Neural cell (in vitro differentiated cells): ENCODE data around the gene STX5. TPM values are rescaled to one million over a fixed set of nuclear protein-coding genes. Genes with fewer than 3 reads are reported as not detected.

Experiments
- H2AFZ ChIP-seq: fragments of 200-600, 300-800 bp; sonication (generic), shearing (Covaris generic); 2 replicates; pipeline ENCODE4 v1.6.0; 2014; ENCODE audit warnings: low read depth, mild to moderate bottlenecking, antibody characterized with exemption, low read length, moderate library complexity
- H3F3A ChIP-seq: fragments of 200-600 bp; shearing (Covaris generic); 2 replicates; pipeline ENCODE4 v1.6.1; 2016; ENCODE audit warnings: mild to moderate bottlenecking, moderate library complexity, mixed read lengths, antibody characterized with exemption, low read length; ENCODE audit not compliant: insufficient read depth, poor library complexity, severe bottlenecking
- H3K27ac ChIP-seq: fragments of 200-600, 300-800 bp; sonication (generic), shearing (Covaris generic); 2 replicates; pipeline ENCODE4 v1.5.1; 2014; ENCODE audit warnings: mild to moderate bottlenecking, low read length, moderate library complexity
- H3K27me3 ChIP-seq: fragments of 300-800, 200-600 bp; sonication (generic), shearing (Covaris generic); 2 replicates; pipeline ENCODE4 v1.6.0; 2014; ENCODE audit warnings: mild to moderate bottlenecking, low read depth, low read length, moderate library complexity; ENCODE audit not compliant: insufficient read depth
- H3K36me3 ChIP-seq: fragments of 300-800, 200-600 bp; sonication (generic), shearing (Covaris generic); 2 replicates; pipeline ENCODE4 v1.5.1; 2014; ENCODE audit warnings: mild to moderate bottlenecking, antibody characterized with exemption, low read length, moderate library complexity; ENCODE audit not compliant: insufficient read depth
- H3K4me2 ChIP-seq: fragments of 300-800, 200-600 bp; sonication (generic), shearing (Covaris generic); 2 replicates; pipeline ENCODE4 v1.6.0; 2014; ENCODE audit warnings: mild to moderate bottlenecking, low read length
- H3K4me3 ChIP-seq: fragments of 300-800, 200-600 bp; sonication (generic), shearing (Covaris generic); 2 replicates; pipeline ENCODE4 v1.5.1; 2014; ENCODE audit warnings: mild to moderate bottlenecking, low read length, moderate library complexity
- H3K79me2 ChIP-seq: fragments of 200-600 bp; shearing (Covaris generic); replicated peaks from 2 replicates; pipeline ENCODE4 v1.6.0; 2014; ENCODE audit warnings: mild to moderate bottlenecking, low read length, moderate library complexity; ENCODE audit not compliant: insufficient read depth
- H3K9ac ChIP-seq: fragments of 300-800, 200-600 bp; sonication (generic), shearing (Covaris generic); 2 replicates; pipeline ENCODE4 v1.6.1; 2016; ENCODE audit warnings: mild to moderate bottlenecking, low read length, mixed read lengths
- H3K9me2 ChIP-seq: fragments of 200-600 bp; shearing (Covaris generic); 2 replicates; pipeline ENCODE4 v1.6.1; 2016; ENCODE audit warnings: mild to moderate bottlenecking, low read length, mixed read lengths; ENCODE audit not compliant: insufficient read depth
- H3K9me3 ChIP-seq: fragments of 200-600, 300-800 bp; sonication (generic), shearing (Covaris generic); 2 replicates; pipeline ENCODE4 v1.6.1; 2016; ENCODE audit warnings: mild to moderate bottlenecking, mixed run types, low read length, moderate library complexity, mixed read lengths
- H4K20me1 ChIP-seq: fragments of 200-600 bp; shearing (Covaris generic); 2 replicates; pipeline ENCODE4 v1.6.1; 2016; ENCODE audit warnings: mild to moderate bottlenecking, mixed run types; ENCODE audit not compliant: insufficient read depth
- EP300 ChIP-seq: fragments of 450-650 bp; conservative IDR thresholded peaks from 2 replicates; pipeline ENCODE4 v1.6.1; 2014; ENCODE audit warnings: antibody characterized with exemption, mild to moderate bottlenecking, moderate library complexity; ENCODE audit not compliant: poor library complexity, severe bottlenecking
- EZH2 ChIP-seq: fragments of 200-600, 300-800 bp; shearing (Covaris generic), sonication (generic); IDR thresholded peaks from 2 replicates; pipeline ENCODE4 v1.6.1; 2014; ENCODE audit warnings: antibody characterized with exemption, low read length, borderline replicate concordance, mild to moderate bottlenecking; ENCODE audit not compliant: insufficient read depth, poor library complexity, severe bottlenecking
- MXI1 ChIP-seq: fragments of 450-650 bp; conservative IDR thresholded peaks from 2 replicates; pipeline ENCODE4 v1.6.1; 2014; ENCODE audit warnings: antibody characterized with exemption, mild to moderate bottlenecking; ENCODE audit not compliant: poor library complexity, severe bottlenecking
- POLR2AphosphoS5 ChIP-seq: IDR thresholded peaks from 2 replicates; pipeline ENCODE4 v1.6.1; 2012
- RAD21 ChIP-seq: fragments of 450-650 bp; conservative IDR thresholded peaks from 2 replicates; pipeline ENCODE4 v1.6.1; 2014; ENCODE audit warnings: antibody characterized with exemption, mild to moderate bottlenecking, moderate library complexity
- SMC3 ChIP-seq: fragments of 450-650 bp; conservative IDR thresholded peaks from 2 replicates; pipeline ENCODE4 v1.6.1; 2014; ENCODE audit warnings: antibody characterized with exemption, mild to moderate bottlenecking, moderate library complexity; ENCODE audit not compliant: poor library complexity
- TAF1 ChIP-seq: IDR thresholded peaks from 2 replicates; pipeline ENCODE4 v1.6.1; 2012; ENCODE audit warnings: low read depth
- polyA plus RNA-seq: library from polyadenylated mRNA; depleted of rRNA; stranded (reverse); fragments of >200 nt; gene quantifications from 2 replicates; pipeline ENCODE4 v1.2.3, GENCODE V29; 2014
- TF ChIP-seq, protein P1 (sequence below): IDR thresholded peaks from 2 replicates; pipeline ENCODE4 v1.6.1; 2012; ENCODE audit warnings: borderline replicate concordance
- TF ChIP-seq, protein P2 (sequence below): fragments of 450-650 bp; IDR thresholded peaks from 2 replicates; pipeline ENCODE4 v1.5.1; 2014; ENCODE audit warnings: antibody characterized with exemption, mild to moderate bottlenecking, moderate library complexity; ENCODE audit not compliant: poor library complexity, severe bottlenecking

STX5 gene
- polyA plus RNA-seq, 1 donor from 2014 or later = 28.5 TPM

DNA sequence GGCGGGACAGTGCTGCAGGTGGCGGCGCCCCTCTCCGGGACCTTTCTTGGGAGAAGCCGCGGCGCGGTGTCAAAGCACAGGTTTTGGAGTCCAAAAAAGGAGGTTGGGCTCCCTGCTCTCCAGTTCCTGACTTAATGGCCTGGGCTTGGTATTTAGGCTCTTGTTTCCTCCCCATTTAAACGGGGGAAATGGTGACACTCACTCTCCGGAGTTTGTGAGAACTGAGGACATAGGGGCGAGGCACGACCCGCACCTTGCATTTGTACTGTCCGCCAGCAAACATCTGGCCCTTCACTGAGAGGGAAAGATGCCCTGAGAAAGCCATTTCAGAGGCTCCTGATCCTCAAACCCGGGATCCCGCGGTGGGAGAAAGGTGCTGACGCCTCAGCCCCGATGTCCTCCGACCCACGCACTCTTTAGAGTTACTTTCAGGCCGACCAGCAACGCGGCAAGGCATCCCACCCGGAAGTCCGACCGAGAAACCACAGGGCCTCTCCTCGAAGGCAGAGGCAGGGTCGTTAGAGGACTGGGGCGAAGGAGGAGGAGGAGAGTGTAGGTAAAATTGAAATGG lies 10.4 kb upstream of the STX5 start:
- H2AFZ ChIP-seq = peak overlapping the region; percentile 87
- H3F3A ChIP-seq = peaks cover 9% of the 10 kb centered on the region
- no peaks in the 10 kb centered on the region for H3K36me3 ChIP-seq
- peak overlapping the region; percentile 81 for H3K9ac ChIP-seq
- no peak for TF ChIP-seq EZH2
- no peak for TF ChIP-seq MXI1
- no peak for TF ChIP-seq POLR2AphosphoS5
- TF ChIP-seq EP300 = no peak
- no peak for TF ChIP-seq SMC3
- TF ChIP-seq, protein P1, sequence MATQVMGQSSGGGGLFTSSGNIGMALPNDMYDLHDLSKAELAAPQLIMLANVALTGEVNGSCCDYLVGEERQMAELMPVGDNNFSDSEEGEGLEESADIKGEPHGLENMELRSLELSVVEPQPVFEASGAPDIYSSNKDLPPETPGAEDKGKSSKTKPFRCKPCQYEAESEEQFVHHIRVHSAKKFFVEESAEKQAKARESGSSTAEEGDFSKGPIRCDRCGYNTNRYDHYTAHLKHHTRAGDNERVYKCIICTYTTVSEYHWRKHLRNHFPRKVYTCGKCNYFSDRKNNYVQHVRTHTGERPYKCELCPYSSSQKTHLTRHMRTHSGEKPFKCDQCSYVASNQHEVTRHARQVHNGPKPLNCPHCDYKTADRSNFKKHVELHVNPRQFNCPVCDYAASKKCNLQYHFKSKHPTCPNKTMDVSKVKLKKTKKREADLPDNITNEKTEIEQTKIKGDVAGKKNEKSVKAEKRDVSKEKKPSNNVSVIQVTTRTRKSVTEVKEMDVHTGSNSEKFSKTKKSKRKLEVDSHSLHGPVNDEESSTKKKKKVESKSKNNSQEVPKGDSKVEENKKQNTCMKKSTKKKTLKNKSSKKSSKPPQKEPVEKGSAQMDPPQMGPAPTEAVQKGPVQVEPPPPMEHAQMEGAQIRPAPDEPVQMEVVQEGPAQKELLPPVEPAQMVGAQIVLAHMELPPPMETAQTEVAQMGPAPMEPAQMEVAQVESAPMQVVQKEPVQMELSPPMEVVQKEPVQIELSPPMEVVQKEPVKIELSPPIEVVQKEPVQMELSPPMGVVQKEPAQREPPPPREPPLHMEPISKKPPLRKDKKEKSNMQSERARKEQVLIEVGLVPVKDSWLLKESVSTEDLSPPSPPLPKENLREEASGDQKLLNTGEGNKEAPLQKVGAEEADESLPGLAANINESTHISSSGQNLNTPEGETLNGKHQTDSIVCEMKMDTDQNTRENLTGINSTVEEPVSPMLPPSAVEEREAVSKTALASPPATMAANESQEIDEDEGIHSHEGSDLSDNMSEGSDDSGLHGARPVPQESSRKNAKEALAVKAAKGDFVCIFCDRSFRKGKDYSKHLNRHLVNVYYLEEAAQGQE = peak; percentile 49
- TF ChIP-seq, protein P2, sequence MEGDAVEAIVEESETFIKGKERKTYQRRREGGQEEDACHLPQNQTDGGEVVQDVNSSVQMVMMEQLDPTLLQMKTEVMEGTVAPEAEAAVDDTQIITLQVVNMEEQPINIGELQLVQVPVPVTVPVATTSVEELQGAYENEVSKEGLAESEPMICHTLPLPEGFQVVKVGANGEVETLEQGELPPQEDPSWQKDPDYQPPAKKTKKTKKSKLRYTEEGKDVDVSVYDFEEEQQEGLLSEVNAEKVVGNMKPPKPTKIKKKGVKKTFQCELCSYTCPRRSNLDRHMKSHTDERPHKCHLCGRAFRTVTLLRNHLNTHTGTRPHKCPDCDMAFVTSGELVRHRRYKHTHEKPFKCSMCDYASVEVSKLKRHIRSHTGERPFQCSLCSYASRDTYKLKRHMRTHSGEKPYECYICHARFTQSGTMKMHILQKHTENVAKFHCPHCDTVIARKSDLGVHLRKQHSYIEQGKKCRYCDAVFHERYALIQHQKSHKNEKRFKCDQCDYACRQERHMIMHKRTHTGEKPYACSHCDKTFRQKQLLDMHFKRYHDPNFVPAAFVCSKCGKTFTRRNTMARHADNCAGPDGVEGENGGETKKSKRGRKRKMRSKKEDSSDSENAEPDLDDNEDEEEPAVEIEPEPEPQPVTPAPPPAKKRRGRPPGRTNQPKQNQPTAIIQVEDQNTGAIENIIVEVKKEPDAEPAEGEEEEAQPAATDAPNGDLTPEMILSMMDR = no peak
- H3K9me3 ChIP-seq = no peaks in the 10 kb centered on the region
- H4K20me1 ChIP-seq = no peaks in the 10 kb centered on the region
- peak overlapping the region; percentile 90 for H3K27ac ChIP-seq
- no peaks in the 10 kb centered on the region for H3K27me3 ChIP-seq
- H3K9me2 ChIP-seq = no peaks in the 10 kb centered on the region
- H3K4me3 ChIP-seq = peak overlapping the region; percentile 63
- peak overlapping the region; percentile 93 for H3K4me2 ChIP-seq
- peaks cover 12% of the 10 kb centered on the region for H3K79me2 ChIP-seq

DNA sequence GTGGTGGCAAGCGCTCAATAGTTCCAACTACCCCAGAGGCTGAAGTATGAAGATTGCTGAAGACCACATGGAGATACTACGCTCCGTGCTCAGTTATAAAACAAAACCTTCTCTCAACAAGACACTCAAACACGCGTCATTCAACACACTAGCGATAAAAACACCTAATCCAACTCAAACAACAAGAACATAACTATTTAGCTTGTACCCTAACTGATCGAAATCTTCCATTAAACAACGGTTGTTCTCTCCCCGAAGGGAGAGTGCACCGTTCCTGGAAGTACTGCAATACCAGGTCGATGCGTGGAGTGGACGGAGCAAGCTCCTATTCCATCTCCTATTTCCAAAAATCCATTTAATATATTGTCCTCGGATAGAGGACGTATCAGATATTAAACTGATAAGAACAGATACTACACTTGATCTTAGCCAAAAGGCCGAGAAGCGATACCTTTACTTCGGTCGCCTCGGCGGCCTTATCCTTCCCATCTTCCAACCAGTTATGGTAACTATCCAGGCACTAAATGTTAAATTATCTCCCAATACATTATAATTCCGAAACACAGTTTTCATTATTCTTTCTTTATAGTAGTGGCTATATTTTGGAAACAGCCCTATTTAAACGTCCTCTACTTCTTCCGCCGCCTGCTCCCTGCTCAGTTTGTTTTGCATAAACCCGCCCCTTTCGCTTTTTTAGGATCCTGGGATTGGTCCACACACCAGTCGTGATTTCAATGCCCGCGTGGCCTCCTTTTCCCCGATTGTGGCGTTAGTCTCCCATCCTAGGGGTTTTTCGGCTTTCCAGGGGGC lies 9.7 kb upstream of the STX5 start:
- H3K79me2 ChIP-seq = peaks cover 12% of the 10 kb centered on the region
- TF ChIP-seq TAF1 = peak; percentile 30
- TF ChIP-seq, protein P1 = peak; percentile 88
- peak; percentile 100 for TF ChIP-seq POLR2AphosphoS5
- TF ChIP-seq EZH2 = no peak
- TF ChIP-seq MXI1 = peak; percentile 94
- TF ChIP-seq, protein P2 = peak; percentile 15
- TF ChIP-seq SMC3 = peak; percentile 36
- peak; percentile 47 for TF ChIP-seq RAD21
- peak; percentile 92 for TF ChIP-seq EP300
- peak overlapping the region; percentile 87 for H2AFZ ChIP-seq
- no peaks in the 10 kb centered on the region for H3K9me2 ChIP-seq
- H3K27ac ChIP-seq = peak overlapping the region; percentile 90
- peak overlapping the region; percentile 81 for H3K9ac ChIP-seq
- no peaks in the 10 kb centered on the region for H3K9me3 ChIP-seq
- peak overlapping the region; percentile 93 for H3K4me3 ChIP-seq
- H3K4me2 ChIP-seq = peak overlapping the region; percentile 93
- peaks cover 9% of the 10 kb centered on the region for H3F3A ChIP-seq
- H3K27me3 ChIP-seq = no peaks in the 10 kb centered on the region
- no peaks in the 10 kb centered on the region for H4K20me1 ChIP-seq
- H3K36me3 ChIP-seq = no peaks in the 10 kb centered on the region
